ENCODE data around the gene ACAD11.
"Not testable (repeated sequence)": the region's sequence is repeated elsewhere in the genome, so short reads cannot be mapped to it uniquely, and the experiment has no call there.

Gene ACAD11

DNA sequence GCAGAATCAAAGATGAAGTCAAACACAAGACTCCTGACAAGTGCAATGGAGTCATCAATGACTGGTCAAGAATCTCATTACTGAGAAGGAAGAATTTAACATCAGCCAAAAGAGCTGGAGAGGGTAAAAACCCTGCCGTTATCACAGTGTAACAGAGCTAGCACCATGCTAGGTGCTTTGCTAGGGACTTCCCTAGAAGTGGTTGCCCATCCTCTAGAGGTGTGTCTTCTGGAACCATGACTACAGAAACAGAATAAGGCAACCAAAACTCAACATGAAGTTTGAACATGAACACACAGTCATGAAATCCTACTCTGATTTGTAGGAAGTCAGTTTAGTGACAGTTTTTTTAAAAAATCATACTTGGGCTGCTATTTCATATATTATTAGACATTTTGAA is 9.5 kb downstream of the ACAD11 start:
- DNase-seq (ENCODE audit: low read depth, low spot score), result no peak

GRCh38 chr3:132645058-132645457 is 14.6 kb downstream of the ACAD11 start:
- no peak for DNase-seq (ENCODE audit: low read depth, low spot score)

GRCh38 chr3:132643366-132643765 is 16.2 kb downstream of the ACAD11 start:
- no peak for DNase-seq (ENCODE audit: low read depth, low spot score)

DNA sequence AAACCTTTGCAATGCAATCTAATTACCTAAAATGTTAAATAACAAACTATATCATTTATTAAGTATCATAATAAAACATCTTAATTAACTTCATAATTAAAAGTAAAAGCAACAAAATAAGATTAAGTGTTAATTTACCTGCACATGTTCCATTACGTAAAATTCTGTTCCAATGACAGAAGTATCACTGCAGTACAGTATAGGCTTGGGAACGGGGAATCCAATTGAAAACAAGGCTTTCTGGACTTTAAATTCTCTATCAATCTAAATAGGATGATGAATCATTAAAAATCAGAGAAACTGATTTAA is 17.1 kb downstream of the ACAD11 start:
- no peak for DNase-seq (ENCODE audit: low read depth, low spot score)

DNA sequence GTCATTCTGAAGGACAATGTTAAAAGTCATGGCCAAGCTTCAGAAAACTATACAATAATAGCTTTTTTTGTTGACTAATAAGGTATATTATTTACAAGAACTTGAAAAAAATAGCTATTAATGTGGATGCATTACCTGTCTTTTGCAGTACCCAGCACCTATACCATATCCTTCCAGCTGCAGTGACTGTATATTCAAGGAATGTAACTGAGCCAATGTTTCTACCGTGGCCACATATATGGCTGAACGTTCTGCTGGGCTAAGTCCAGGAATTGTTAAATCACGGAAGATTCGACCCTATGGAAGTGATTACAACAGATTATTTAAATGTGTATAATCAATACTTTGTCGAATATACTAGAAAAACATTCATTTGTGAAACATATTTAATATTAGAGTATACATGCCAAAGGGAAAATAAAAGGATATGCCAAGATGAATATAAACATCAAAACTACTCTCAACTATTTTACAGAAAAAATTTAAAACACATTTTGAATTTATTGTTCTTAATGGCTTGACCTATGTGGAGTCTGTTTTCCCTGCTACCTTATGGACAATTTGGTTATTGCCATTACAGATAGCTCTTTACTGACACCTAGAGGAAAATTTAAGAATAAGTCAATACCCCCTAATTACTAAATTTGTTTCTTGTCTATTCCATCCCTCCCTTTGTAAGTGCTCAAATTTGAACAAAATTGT is 17.6 kb downstream of the ACAD11 start:
- no peak for DNase-seq (ENCODE audit: low read depth, low spot score)

GRCh38 chr3:132641427-132641826 is 18.2 kb downstream of the ACAD11 start:
- not testable (repeated sequence) for DNase-seq (ENCODE audit: low read depth, low spot score)

DNA sequence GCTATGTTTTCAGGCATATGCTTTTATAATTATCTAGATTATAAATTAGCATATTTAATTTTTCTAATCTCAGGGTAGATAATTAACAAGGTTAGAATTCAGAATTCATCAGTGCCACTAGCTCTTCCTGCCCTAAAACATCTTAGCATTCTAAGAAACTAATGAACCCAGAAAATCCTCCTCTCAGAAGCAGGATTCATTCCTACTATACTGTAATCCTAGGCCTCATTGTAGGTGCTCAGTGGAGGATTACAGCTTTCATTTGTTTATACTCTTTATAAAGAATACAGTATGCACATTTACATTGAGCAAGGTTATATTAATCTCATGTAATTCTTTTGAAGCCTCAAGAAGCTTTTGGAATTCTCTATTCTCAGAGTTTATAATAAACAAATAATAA is 20.9 kb downstream of the ACAD11 start:
- DNase-seq (ENCODE audit: low read depth, low spot score), result no peak

DNA sequence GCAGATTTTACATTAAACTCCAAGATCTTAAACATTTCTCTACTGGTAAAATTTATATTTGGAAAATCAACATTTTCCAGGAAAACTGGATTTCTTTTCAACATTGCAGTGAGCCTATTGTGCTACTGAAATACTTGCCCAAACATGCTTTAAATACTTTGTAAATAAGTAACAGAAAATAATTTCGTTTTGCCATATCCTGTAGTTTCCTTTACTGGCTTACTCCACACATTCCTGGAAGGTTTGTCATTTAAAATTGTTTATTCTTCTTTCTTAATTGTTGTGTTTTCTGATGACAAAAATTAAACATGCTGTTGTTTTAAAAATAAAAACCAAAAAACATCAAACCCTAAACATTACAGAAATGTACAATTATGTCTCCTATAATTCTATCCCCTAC is 22.0 kb downstream of the ACAD11 start:
- no peak for DNase-seq (ENCODE audit: low read depth, low spot score)

- DNase-seq (ENCODE audit: low read depth, low spot score), result no peak
Observed at GRCh38 chr3:132635052-132635451, 24.6 kb downstream of the ACAD11 start.

DNA sequence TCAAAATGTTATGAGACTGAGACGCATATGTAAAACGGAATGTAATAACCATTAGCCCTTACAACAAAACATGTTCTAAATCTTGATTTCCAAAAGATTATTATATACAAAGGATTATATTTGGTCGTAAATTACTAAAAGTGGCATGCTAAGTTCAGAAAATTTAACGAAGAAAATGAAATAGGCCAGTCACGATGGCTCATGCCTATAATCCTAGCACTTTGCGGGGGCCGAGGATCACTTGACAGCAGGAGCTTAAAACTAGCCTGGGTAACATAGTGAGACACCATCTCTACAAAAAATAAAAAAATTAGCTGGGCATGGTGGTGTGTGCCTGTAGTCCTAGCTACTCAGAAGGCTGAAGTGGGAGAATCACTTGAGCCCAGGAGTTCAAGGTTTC is 29.0 kb downstream of the ACAD11 start:
- no peak for DNase-seq (ENCODE audit: low read depth, low spot score)

DNA sequence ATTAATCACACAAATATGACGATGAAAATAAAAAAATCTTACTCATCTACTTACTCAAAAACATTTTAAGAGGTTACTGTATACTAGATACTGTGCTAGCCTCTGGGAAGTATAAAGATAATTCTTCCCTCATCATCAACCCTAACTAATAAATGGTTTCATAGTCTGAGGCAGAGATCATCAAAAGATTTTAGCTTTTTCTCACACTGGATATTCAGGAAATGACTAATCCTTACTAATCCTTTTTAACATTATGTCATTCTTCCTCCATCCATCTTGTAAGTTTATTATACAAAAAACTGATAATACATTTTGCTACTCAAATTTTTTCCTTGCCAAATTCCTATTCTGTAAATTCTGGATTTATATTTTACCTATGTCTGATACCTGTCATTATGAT is 29.7 kb downstream of the ACAD11 start:
- DNase-seq (ENCODE audit: low read depth, low spot score), result no peak

DNA sequence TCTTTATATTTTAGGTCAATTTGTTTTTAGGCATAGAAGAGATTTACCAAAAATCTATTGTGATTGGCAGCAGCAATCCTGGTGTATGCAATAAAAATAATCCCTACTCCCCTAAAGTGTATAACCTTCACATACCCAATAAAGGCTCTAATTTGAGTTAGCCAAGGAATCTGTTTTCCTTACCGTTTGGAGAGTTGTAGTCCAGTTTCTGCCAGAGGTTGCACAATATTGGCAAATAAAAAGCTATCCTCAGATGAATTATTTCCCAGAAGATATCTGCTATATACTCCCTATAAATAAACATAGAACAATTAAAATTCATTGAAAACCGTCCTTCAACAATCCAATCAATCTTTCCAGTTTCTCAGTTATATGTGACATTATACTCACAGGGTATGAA is 31.5 kb downstream of the ACAD11 start:
- no peak for DNase-seq (ENCODE audit: low read depth, low spot score)

DNA sequence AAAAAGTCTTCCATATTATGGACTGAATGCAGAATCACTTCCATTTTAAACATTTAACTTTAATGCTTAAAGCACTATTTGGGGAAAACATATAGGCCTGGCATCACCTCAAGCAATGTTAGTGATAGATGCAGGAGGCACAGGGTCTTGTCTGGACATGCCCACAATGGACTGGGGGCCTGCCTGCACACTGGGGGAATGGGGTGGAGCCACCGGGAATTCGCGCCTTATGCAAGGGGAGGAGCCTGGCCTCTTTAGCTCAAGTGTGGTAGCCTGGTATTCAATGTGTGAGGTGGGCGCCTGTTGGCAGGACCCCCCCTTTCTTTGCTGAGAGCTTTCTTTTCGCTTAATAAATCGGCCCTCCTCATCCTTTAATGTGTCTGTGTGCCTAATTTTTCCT is 32.7 kb downstream of the ACAD11 start:
- DNase-seq (ENCODE audit: low read depth, low spot score), result no peak

- DNase-seq (ENCODE audit: low read depth, low spot score), result no peak
Observed at GRCh38 chr3:132625613-132626012, 34.0 kb downstream of the ACAD11 start.

DNA sequence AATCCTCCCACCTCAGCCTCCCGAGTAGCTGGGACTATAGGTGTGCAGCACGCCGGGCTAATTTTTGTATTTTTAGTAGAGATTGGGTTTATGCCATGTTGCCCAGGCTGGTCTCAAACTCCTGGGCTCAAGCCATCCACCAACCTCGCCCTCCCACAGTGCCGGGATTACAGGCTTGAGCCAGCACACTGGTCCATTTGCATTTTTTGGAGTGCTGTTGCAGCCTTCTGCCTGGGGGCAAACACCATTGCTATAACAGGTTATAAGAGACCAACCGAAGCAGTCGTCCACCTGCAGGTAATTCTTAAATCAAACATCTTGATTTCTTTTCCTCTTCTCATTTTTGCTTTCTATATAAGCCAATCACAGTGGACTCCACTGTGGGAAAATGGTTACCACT is 34.8 kb downstream of the ACAD11 start:
- no peak for DNase-seq (ENCODE audit: low read depth, low spot score)

DNA sequence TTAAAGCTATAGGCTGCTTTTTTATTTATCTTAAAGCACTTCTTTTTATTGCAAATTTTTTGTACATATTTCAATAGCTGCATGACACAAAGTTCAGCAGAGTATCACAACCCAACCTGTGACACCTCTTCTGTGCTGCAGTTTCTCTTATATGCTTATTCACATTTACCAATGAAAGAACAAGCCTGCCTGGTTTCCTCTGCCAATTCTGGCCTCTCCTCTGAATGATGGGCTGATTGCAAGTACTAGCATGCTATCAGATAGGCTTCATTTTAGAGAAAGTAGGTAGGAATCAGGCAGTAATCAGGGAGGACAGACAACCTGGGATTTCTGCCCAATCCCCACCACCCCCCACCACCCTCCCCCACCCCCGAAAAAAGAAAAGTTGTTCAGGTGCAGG is 36.0 kb downstream of the ACAD11 start:
- no peak for DNase-seq (ENCODE audit: low read depth, low spot score)

DNA sequence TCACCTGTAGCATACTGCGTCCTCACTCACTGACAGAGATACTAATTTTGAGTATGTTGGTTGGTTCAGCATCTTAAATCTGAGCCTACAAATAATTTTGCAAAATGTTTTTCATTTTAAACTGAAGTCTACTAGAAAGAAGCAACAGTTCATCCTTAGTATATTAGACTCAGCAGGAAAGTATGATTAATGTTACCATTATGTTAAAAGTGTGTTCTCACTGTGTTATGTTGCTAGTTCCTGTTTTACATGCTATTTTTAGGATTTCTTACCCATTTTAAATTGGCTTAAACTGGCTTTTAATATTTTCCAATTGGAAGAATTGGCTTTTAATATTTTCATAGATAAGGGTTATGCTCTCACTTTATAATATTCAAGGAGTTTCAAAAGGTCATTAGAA is 36.8 kb downstream of the ACAD11 start:
- DNase-seq (ENCODE audit: low read depth, low spot score), result no peak

- DNase-seq (ENCODE audit: low read depth, low spot score), result no peak
Observed at GRCh38 chr3:132622148-132622547, 37.5 kb downstream of the ACAD11 start.

DNA sequence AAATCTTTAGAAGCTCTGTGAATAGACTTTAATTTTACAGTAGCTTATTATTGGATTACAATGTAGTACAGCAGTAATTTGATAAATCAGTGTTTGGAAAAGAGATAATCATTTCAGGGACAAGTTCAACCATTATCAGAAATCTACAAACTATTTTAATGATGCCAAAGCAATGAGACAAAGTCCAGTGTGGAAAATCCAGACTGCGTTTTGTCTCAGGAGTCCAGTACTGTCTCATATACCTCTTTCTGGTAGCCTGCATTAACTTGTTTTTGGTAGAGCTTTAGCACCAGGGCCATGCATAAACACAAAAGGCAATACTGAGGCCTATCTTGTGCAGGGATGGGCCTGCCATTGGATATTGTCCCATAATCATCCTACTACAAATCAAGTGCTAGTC is 42.8 kb downstream of the ACAD11 start:
- DNase-seq (ENCODE audit: low read depth, low spot score), result no peak

GRCh38 chr3:132615881-132616280 is 43.7 kb downstream of the ACAD11 start:
- DNase-seq (ENCODE audit: low read depth, low spot score), result no peak

- DNase-seq (ENCODE audit: low read depth, low spot score), result not testable (repeated sequence)
Observed at GRCh38 chr3:132615301-132615700, 44.3 kb downstream of the ACAD11 start.

DNA sequence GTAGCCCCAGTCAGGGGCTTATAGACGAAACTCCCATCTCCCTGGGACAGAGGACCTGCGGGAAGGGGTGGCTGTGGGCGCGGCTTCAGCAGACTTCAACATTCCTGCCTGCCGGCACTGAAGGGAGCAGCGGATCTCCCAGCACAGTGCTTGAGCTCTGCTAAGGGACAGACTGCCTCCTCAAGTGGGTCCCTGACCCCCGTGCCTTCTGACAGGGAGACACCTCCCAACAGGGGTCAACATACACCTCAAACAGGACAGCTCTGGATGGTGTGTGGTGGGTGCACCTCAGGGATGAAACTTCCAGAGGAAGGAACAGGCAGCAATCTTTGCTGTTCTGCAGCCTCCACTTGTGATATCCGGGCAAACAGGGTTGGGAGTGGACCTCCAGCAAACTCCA is 53.0 kb downstream of the ACAD11 start:
- DNase-seq (ENCODE audit: low read depth, low spot score), result not testable (repeated sequence)

DNA sequence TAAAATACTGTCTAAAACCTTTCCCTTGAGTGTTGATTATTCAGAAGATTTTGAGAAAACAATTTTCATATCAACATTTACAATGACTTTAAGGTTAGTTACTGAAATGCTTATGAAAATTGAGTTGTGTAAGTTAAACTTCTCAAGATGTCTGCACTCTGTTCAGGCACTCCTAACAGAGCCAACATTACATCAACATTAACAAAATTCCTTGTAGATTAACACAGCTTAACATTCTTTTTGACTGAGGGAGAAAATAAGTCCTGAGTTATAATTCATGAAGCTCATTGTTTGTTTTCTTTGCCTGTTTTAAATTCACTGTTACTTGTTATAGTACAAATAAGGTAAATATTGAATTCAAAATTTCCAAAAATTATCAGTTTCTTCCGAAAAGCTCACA is 53.5 kb downstream of the ACAD11 start:
- no peak for DNase-seq (ENCODE audit: low read depth, low spot score)

DNA sequence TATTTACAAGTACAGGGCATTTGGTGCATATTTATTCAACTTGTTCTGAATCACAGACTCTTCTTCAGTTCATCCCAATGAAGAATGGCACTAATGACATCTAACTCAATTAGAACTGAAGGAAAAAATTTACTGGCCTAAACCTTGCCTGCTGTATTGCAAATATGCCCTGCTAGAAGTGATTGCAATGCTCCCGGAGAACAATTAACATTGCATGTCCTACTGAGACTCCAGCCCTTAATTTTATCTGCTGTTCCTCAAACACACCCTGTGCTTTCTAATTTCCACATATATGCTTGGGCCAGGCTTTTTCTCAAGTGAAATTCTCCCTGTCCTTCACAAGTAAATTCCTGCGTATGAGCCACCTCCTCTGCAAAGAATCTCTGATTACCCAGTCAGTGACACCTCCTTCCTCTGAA is 54.2 kb downstream of the ACAD11 start:
- no peak for DNase-seq (ENCODE audit: low read depth, low spot score)
